SK-N-SH (cell line): Measurements from ENCODE around the gene IDH3B. TPM values are rescaled to one million over a fixed set of nuclear protein-coding genes. Genes with fewer than 3 reads are reported as not detected.

ENCODE experiments used
- CTCF ChIA-PET: fragments of 300-600, 350-600 bp; formaldehyde crosslinking; extraction: SDS; loops from one replicate; lab custom pipeline; 2021; lab: Yijun Ruan, JAX
- POLR2A ChIA-PET: fragments of 350-600 bp; sonication (Branson Sonifier 250); formaldehyde crosslinking; extraction: SDS; loops from one replicate; lab custom pipeline; 2020; ENCODE audit warnings: antibody characterized with exemption, inconsistent platforms; lab: Yijun Ruan, JAX
- DNase-seq: peaks from one replicate; pipeline ENCODE4 v3.0.0; 2012
- H2AFZ ChIP-seq: fragments of 200-600 bp; sonication (generic); 2 replicates; pipeline ENCODE4 v1.8.1; 2016; ENCODE audit warnings: antibody characterized with exemption, mild to moderate bottlenecking, low read depth
- H3F3A ChIP-seq: fragments of 200-600 bp; sonication (generic); replicated peaks from 2 replicates; pipeline ENCODE3; 2016; ENCODE audit warnings: antibody characterized with exemption, mild to moderate bottlenecking; ENCODE audit not compliant: insufficient read depth
- H3K27ac ChIP-seq, 2 experiments: fragments of 200-500 bp in 1 of 2; fragments of 200-600 bp in 1 of 2; sonication (Bioruptor generic) in 1 of 2; sonication (generic), shearing (Covaris generic) in 1 of 2; 2 replicates each; pipeline versions ENCODE4 v1.5.1 to v1.6.1; 2014 to 2016; ENCODE audit warnings: low read depth in 2 of 2, inconsistent platforms in 1 of 2, low read length in 1 of 2, mild to moderate bottlenecking in 1 of 2, mixed read lengths in 1 of 2
- H3K27me3 ChIP-seq: fragments of 200-600 bp; sonication (generic), shearing (Covaris generic); 2 replicates; pipeline ENCODE4 v1.6.1; 2016; ENCODE audit warnings: mixed run types; ENCODE audit not compliant: insufficient read depth
- H3K36me3 ChIP-seq, 2 experiments: fragments of 200-500 bp in 1 of 2; fragments of 200-600 bp in 1 of 2; sonication (Bioruptor generic) in 1 of 2; sonication (generic) in 1 of 2; replicated peaks in 1 of 2; 2 replicates each; pipeline versions ENCODE3 to v1.5.1; 2014 to 2016; ENCODE audit warnings: low read length in 1 of 2, mild to moderate bottlenecking in 1 of 2; ENCODE audit not compliant: insufficient read depth in 2 of 2, control insufficient read depth in 1 of 2
- H3K4me1 ChIP-seq, 2 experiments: fragments of 200-500 bp in 1 of 2; fragments of 200-600 bp in 1 of 2; sonication (Bioruptor generic) in 1 of 2; sonication (generic), shearing (Covaris generic) in 1 of 2; 2 replicates each; pipeline versions ENCODE4 v1.5.1 to v1.6.1; 2014 to 2016; ENCODE audit warnings: low read depth in 1 of 2, low read length in 1 of 2, mixed run types in 1 of 2; ENCODE audit not compliant: insufficient read depth in 2 of 2, control insufficient read depth in 1 of 2
- H3K4me2 ChIP-seq: fragments of 200-600 bp; sonication (generic), shearing (Covaris generic); 2 replicates; pipeline ENCODE4 v1.6.1; 2017; ENCODE audit warnings: mixed run types
- H3K4me3 ChIP-seq, 2 experiments: fragments of 200-500 bp in 1 of 2; fragments of 200-600 bp in 1 of 2; sonication (Bioruptor generic) in 1 of 2; sonication (generic), shearing (Covaris generic) in 1 of 2; 2 replicates each; pipeline versions ENCODE4 v1.5.1 to v1.8.1; 2014 to 2016; ENCODE audit warnings: low read depth in 2 of 2, inconsistent platforms in 1 of 2, low read length in 1 of 2, mild to moderate bottlenecking in 1 of 2, mixed read lengths in 1 of 2, moderate library complexity in 1 of 2
- H3K79me2 ChIP-seq: fragments of 200-600 bp; sonication (generic); 2 replicates; pipeline ENCODE4 v1.8.1; 2017; ENCODE audit warnings: mild to moderate bottlenecking; ENCODE audit not compliant: insufficient read depth
- H3K9ac ChIP-seq: fragments of 200-600 bp; sonication (generic); 2 replicates; pipeline ENCODE4 v1.6.1; 2017; ENCODE audit warnings: mixed run types
- H3K9me2 ChIP-seq: fragments of 200-600 bp; sonication (generic); 2 replicates; pipeline ENCODE4 v1.6.1; 2017; ENCODE audit warnings: mixed run types
- H3K9me3 ChIP-seq: fragments of 200-600 bp; sonication (generic); 2 replicates; pipeline ENCODE4 v1.6.1; 2017; ENCODE audit warnings: mixed run types, mild to moderate bottlenecking, moderate library complexity
- H4K20me1 ChIP-seq: fragments of 200-600 bp; sonication (generic); 2 replicates; pipeline ENCODE4 v1.6.1; 2017; ENCODE audit warnings: mild to moderate bottlenecking, mixed run types; ENCODE audit not compliant: insufficient read depth
- ELF1 ChIP-seq: IDR thresholded peaks from 2 replicates; pipeline ENCODE4 v1.4.0; 2012
- EP300 ChIP-seq, 2 experiments: IDR thresholded peaks; 2 replicates each; pipeline versions ENCODE4 v1.4.0 to v1.6.1; 2012; ENCODE audit warnings: borderline replicate concordance in 1 of 2, low read depth in 1 of 2, low read length in 1 of 2
- FOSL2 ChIP-seq: IDR thresholded peaks from 2 replicates; pipeline ENCODE4 v1.4.0; 2012; ENCODE audit warnings: low read depth, mild to moderate bottlenecking, moderate library complexity, borderline replicate concordance
- FOXJ3 ChIP-seq: sonication (generic); formaldehyde crosslinking; IDR thresholded peaks from 2 replicates; pipeline ENCODE4 v1.5.1; 2020; ENCODE audit warnings: mild to moderate bottlenecking, missing genetic modification reagents
- FOXM1 ChIP-seq: IDR thresholded peaks from 2 replicates; pipeline ENCODE4 v1.4.0; 2012; ENCODE audit warnings: low read depth, mild to moderate bottlenecking
- GABPA ChIP-seq: IDR thresholded peaks from 2 replicates; pipeline ENCODE4 v1.4.0; 2012; ENCODE audit warnings: low read depth, mild to moderate bottlenecking
- IRF3 ChIP-seq: fragments of 150-350 bp; IDR thresholded peaks from 2 replicates; pipeline ENCODE4 v1.6.1; 2016; ENCODE audit warnings: mild to moderate bottlenecking, low read depth, low read length
- JUND ChIP-seq: IDR thresholded peaks from 2 replicates; pipeline ENCODE4 v1.4.0; 2012
- MAX ChIP-seq: IDR thresholded peaks from 2 replicates; pipeline ENCODE4 v1.4.0; 2012; ENCODE audit warnings: low read depth
- MEF2A ChIP-seq: IDR thresholded peaks from 2 replicates; pipeline ENCODE4 v1.4.0; 2012; ENCODE audit warnings: low read depth, borderline replicate concordance
- MXI1 ChIP-seq: IDR thresholded peaks from 2 replicates; pipeline ENCODE4 v1.6.1; 2012; ENCODE audit warnings: mild to moderate bottlenecking, low read depth, low read length, improper control_type of control experiment
- NFIC ChIP-seq: IDR thresholded peaks from 2 replicates; pipeline ENCODE4 v1.4.0; 2012; ENCODE audit warnings: borderline replicate concordance
- NRF1 ChIP-seq: IDR thresholded peaks from 2 replicates; pipeline ENCODE4 v1.6.1; 2012; ENCODE audit warnings: low read depth, mild to moderate bottlenecking, low read length
- PBX3 ChIP-seq: IDR thresholded peaks from 2 replicates; pipeline ENCODE4; 2012
- POLR2AphosphoS5 ChIP-seq: IDR thresholded peaks from 2 replicates; pipeline ENCODE4 v1.6.1; 2012; ENCODE audit warnings: low read depth, low read length
- RAD21 ChIP-seq: IDR thresholded peaks from 2 replicates; pipeline ENCODE4 v1.6.1; 2012; ENCODE audit warnings: mild to moderate bottlenecking, low read length
- REST ChIP-seq: IDR thresholded peaks from 2 replicates; pipeline ENCODE4 v1.6.1; 2012; ENCODE audit warnings: mild to moderate bottlenecking, low read depth, low read length, moderate library complexity
- RFX5 ChIP-seq: IDR thresholded peaks from 2 replicates; pipeline ENCODE4 v1.6.1; 2012; ENCODE audit warnings: mild to moderate bottlenecking, improper control_type of control experiment, low read length
- TEAD4 ChIP-seq: IDR thresholded peaks from 2 replicates; pipeline ENCODE4 v1.4.0; 2012; ENCODE audit warnings: mild to moderate bottlenecking, borderline replicate concordance; ENCODE audit not compliant: insufficient read depth
- YY1 ChIP-seq: IDR thresholded peaks from 2 replicates; pipeline ENCODE4 v1.4.0; 2012; ENCODE audit warnings: low read depth, mild to moderate bottlenecking
- WGBS: methylation state at CpG from one replicate; pipeline ENCODE4 v1.1.6; 2017; ENCODE audit warnings: low lambda C conversion rate; 5-methylcytosine and 5-hydroxymethylcytosine counted together
- polyA plus RNA-seq, 3 experiments: library from polyadenylated mRNA; depleted of rRNA; stranded (reverse); fragments of >200 nt; gene quantifications; 2 replicates each; pipeline ENCODE4 v1.2.3, GENCODE V29; 2012

IDH3B gene
- polyA plus RNA-seq, 1 of the 3 experiments (the other 2 are of a cell fraction), result 233 TPM

GRCh38 chr20:2640260-2640659, 23.8 kb downstream of the IDH3B start:
- Histone ChIP-seq H3K27me3 (no peaks in the 10 kb centered on the region), H3F3A (no peaks in the 10 kb centered on the region), H3K4me1 (no peaks in the 10 kb centered on the region), H3K27ac (no peak overlapping the region), H3K9me3 (no peaks in the 10 kb centered on the region), H2AFZ (no peak overlapping the region), H3K9ac (no peak overlapping the region), H3K9me2 (no peaks in the 10 kb centered on the region), H3K4me2 (no peak overlapping the region), H4K20me1 (no peaks in the 10 kb centered on the region), H3K4me3 (no peak overlapping the region), H3K79me2 (no peaks in the 10 kb centered on the region), H3K36me3 (no peaks in the 10 kb centered on the region)
- DNase-seq, result no peak
- no peak for TF ChIP-seq ELF1
- no peak for TF ChIP-seq NFIC
- TF ChIP-seq RAD21, result no peak
- no peak for TF ChIP-seq FOXJ3 (CRISPR knock-in tag)
- TF ChIP-seq PBX3, result no peak
- no peak for TF ChIP-seq MEF2A
- TF ChIP-seq REST, result no peak
- TF ChIP-seq FOSL2, result no peak
- no peak for TF ChIP-seq JUND
- TF ChIP-seq RFX5, result no peak
- TF ChIP-seq NRF1, result no peak
- TF ChIP-seq TEAD4, result no peak
- TF ChIP-seq YY1, result no peak
- TF ChIP-seq EP300 (IDR thresholded peaks at IDR 0.05; ENCODE audit: borderline replicate concordance in 1 of 2, low read depth in 1 of 2, low read length in 1 of 2), result no peak
- no peak for TF ChIP-seq IRF3
- no peak for TF ChIP-seq FOXM1
- no peak for TF ChIP-seq MAX
- TF ChIP-seq POLR2AphosphoS5, result no peak
- TF ChIP-seq MXI1, result no peak
- TF ChIP-seq GABPA, result no peak
- ChIA-PET CTCF (interaction anchor here (1.1 kb wide), 1 partner anchor 116 kb away, joined by 5 read pairs; no protein-coding TSS in a partner anchor), POLR2A (no interaction called here)
- WGBS, result 12% methylated on average over 1 of the region's 1 CpG
